Measurements from ENCODE around the gene LMAN2.

GRCh38 chr5:177334781-177335700, 16.4 kb downstream of the LMAN2 start:
- no peak for TF ChIP-seq EP300 (IDR thresholded peaks at IDR 0.05; ENCODE audit: low read depth)
- no peak for TF ChIP-seq CTCF (IDR thresholded peaks at IDR 0.05)
- TF ChIP-seq POLR2AphosphoS5 (IDR thresholded peaks at IDR 0.05), result no peak
- no peak for TF ChIP-seq POLR2A (IDR thresholded peaks at IDR 0.05)

All from transverse colon (tissue), 4 donors.